Common myeloid progenitor, CD34-positive (primary cell): Measurements from ENCODE around the gene C7orf33.

ENCODE experiments used
- CTCF ChIA-PET: fragments of 350-600 bp; sonication (Branson Sonifier 250); formaldehyde crosslinking; loops from one replicate; lab custom pipeline; 2021; ENCODE audit warnings: antibody characterized with exemption; lab: Charles Lee
- POLR2A ChIA-PET: fragments of 350-600 bp; sonication (Branson Sonifier 250); formaldehyde crosslinking; loops from one replicate; lab custom pipeline; 2021; ENCODE audit warnings: antibody characterized with exemption; lab: Charles Lee
- DNase-seq, 3 donors: peaks; one replicate each; pipeline versions ENCODE4 v3.0.0 to v3.0.0-alpha.2; 2013
- H3K27ac ChIP-seq, 2 experiments: 1 replicate in 1 of 2; 2 replicates in 1 of 2; pipeline ENCODE4 v1.7.0; 2013; ENCODE audit warnings: inconsistent platforms in 2 of 2, low read length in 2 of 2, mild to moderate bottlenecking in 2 of 2, low read depth in 1 of 2, moderate library complexity in 1 of 2; ENCODE audit not compliant: severe bottlenecking in 2 of 2, insufficient read depth in 1 of 2, poor library complexity in 1 of 2
- H3K27me3 ChIP-seq, 5 experiments: replicated peaks in 2 of 5; 1 replicate in 3 of 5; 2 replicates in 2 of 5; pipeline versions ENCODE4 v1.6.1 to v1.7.0; 2013; ENCODE audit warnings: low read length in 4 of 5, mild to moderate bottlenecking in 2 of 5, moderate library complexity in 2 of 5, inconsistent platforms in 1 of 5; ENCODE audit not compliant: insufficient read depth in 5 of 5, control insufficient read depth in 4 of 5
- H3K36me3 ChIP-seq, 4 experiments: 1 replicate in 2 of 4; 2 replicates in 2 of 4; pipeline versions ENCODE4 v1.6.1 to v1.7.0; 2013; ENCODE audit warnings: low read length in 3 of 4, control low read depth in 1 of 4, mild to moderate bottlenecking in 1 of 4; ENCODE audit not compliant: control insufficient read depth in 4 of 4, insufficient read depth in 4 of 4
- H3K4me1 ChIP-seq, 4 experiments: 1 replicate in 3 of 4; 2 replicates in 1 of 4; pipeline versions ENCODE4 v1.6.1 to v1.7.1; 2013; ENCODE audit warnings: low read length in 3 of 4, mild to moderate bottlenecking in 3 of 4, control low read depth in 1 of 4, inconsistent platforms in 1 of 4, moderate library complexity in 1 of 4; ENCODE audit not compliant: control insufficient read depth in 4 of 4, insufficient read depth in 4 of 4; ENCODE audit errors: control extremely low read depth in 1 of 4
- H3K4me3 ChIP-seq, 7 experiments: 1 replicate in 4 of 7; 2 replicates in 3 of 7; pipeline versions ENCODE4 v1.5.1 to v1.7.0; 2013; ENCODE audit warnings: mild to moderate bottlenecking in 7 of 7, low read length in 6 of 7, moderate library complexity in 6 of 7, inconsistent platforms in 2 of 7, low read depth in 2 of 7, control low read depth in 1 of 7; ENCODE audit not compliant: insufficient read depth in 4 of 7, control insufficient read depth in 1 of 7; ENCODE audit errors: extremely low read depth in 1 of 7
- H3K9me3 ChIP-seq, 5 experiments: 1 replicate in 4 of 5; 2 replicates in 1 of 5; pipeline versions ENCODE4 v1.6.1 to v1.7.1; 2013; ENCODE audit warnings: low read length in 4 of 5, mild to moderate bottlenecking in 2 of 5, inconsistent platforms in 1 of 5, low read depth in 1 of 5, moderate library complexity in 1 of 5; ENCODE audit not compliant: control insufficient read depth in 4 of 5, insufficient read depth in 2 of 5; ENCODE audit errors: control extremely low read depth in 1 of 5
- WGBS: methylation state at CpG from one replicate; pipeline ENCODE4 v1.1.5; 2013; ENCODE audit not compliant: insufficient coverage; 5-methylcytosine and 5-hydroxymethylcytosine counted together

Gene C7orf33

GRCh38 chr7:148637094-148637493 is 46.5 kb downstream of the C7orf33 start:
- Histone ChIP-seq H3K4me1 (peaks cover 0 to 5% (median 3%) of the 10 kb centered on the region in 4 experiments), H3K9me3 (peaks cover 0 to 4% (median 0%) of the 10 kb centered on the region in 5 experiments), H3K27me3 (no peaks in the 10 kb centered on the region), H3K4me3 (no peak overlapping the region), H3K36me3 (no peaks in the 10 kb centered on the region), H3K27ac (no peak overlapping the region)
- 99% methylated on average over 17 of the region's 19 CpGs for WGBS
- DNase-seq: no peak
- ChIA-PET POLR2A (no interaction called here), CTCF (interaction anchor here (1.0 to 1.7 kb wide), 2 partner anchors 10 to 110 kb away, joined by 3 to 4 read pairs; no protein-coding TSS in a partner anchor)

- Histone ChIP-seq H3K9me3 (no peaks in the 10 kb centered on the region), H3K4me1 (no peaks in the 10 kb centered on the region), H3K27me3 (peaks cover 0 to 5% (median 0%) of the 10 kb centered on the region in 5 experiments), H3K4me3 (no peak overlapping the region), H3K27ac (no peak overlapping the region), H3K36me3 (no peaks in the 10 kb centered on the region)
- DNase-seq: no peak
- 100% methylated on average over 2 of the region's 2 CpGs for WGBS
- CTCF ChIA-PET: no interaction called here
- POLR2A ChIA-PET: no interaction called here
Measured at GRCh38 chr7:148645898-148646297, 55.3 kb downstream of the C7orf33 start.

GRCh38 chr7:148650232-148650858 is 59.8 kb downstream of the C7orf33 start:
- Histone ChIP-seq H3K9me3 (no peaks in the 10 kb centered on the region), H3K27ac (no peak overlapping the region), H3K4me3 (no peak overlapping the region), H3K4me1 (no peaks in the 10 kb centered on the region), H3K27me3 (no peaks in the 10 kb centered on the region), H3K36me3 (no peaks in the 10 kb centered on the region)
- POLR2A ChIA-PET: no interaction called here
- WGBS: 86% methylated on average over 2 of the region's 4 CpGs
- no peak for DNase-seq
- CTCF ChIA-PET: no interaction called here

DNA sequence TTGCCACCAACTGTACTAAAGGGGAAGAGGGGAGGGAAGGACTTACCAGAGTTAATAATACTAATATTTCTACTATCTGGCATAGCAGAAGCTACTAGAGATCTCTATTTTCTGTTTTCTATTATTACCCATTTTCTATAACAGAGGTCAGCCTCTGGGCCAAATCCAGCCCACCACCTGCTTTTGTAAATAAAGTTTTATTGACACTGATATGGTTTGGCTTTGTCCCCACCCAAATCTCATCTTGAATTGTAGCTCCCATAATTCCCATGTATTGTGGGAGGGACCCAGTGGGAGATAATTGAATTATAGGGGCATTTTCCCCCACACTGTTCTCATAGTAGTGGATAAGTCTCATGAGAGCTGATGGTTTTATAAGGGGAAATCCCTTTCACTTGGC is 62.2 kb downstream of the C7orf33 start:
- no peak overlapping the region for H3K27ac ChIP-seq
- no peak overlapping the region for H3K4me3 ChIP-seq
- ChIA-PET POLR2A (no interaction called here), CTCF (no interaction called here)
- no peaks in the 10 kb centered on the region for H3K36me3 ChIP-seq
- no peaks in the 10 kb centered on the region for H3K9me3 ChIP-seq
- no peaks in the 10 kb centered on the region for H3K27me3 ChIP-seq
- no peak for DNase-seq
- no peaks in the 10 kb centered on the region for H3K4me1 ChIP-seq

DNA sequence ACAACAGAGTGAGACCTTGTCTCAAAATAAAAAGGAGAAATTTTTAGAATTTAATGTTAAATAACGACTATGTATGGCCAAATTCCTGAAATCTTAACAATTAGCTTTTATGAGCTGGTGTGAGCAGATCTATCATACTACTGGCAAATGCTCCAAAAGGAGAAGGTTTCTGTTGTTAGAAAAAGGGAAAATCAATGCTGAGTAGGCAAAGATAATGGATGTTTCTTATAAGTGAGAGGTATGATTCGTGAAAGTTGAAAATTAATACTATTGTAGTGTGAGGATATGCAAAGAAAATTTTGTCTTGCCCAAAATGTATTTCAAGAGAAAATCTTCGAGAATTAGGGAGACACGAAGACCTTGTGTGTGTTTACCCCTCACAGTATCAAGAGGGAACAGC is 67.4 kb downstream of the C7orf33 start:
- CTCF ChIA-PET: interaction anchor here (1.0 to 1.2 kb wide), 2 partner anchors 11 to 88 kb away, joined by 3 read pairs; no protein-coding TSS in a partner anchor
- H3K27me3 ChIP-seq: no peaks in the 10 kb centered on the region
- H3K4me3 ChIP-seq: no peak overlapping the region
- H3K27ac ChIP-seq: no peak overlapping the region
- no peak for DNase-seq
- no peaks in the 10 kb centered on the region for H3K9me3 ChIP-seq
- no peaks in the 10 kb centered on the region for H3K4me1 ChIP-seq
- no peaks in the 10 kb centered on the region for H3K36me3 ChIP-seq
- POLR2A ChIA-PET: no interaction called here
- 100% methylated on average over 3 of the region's 4 CpGs for WGBS

DNA sequence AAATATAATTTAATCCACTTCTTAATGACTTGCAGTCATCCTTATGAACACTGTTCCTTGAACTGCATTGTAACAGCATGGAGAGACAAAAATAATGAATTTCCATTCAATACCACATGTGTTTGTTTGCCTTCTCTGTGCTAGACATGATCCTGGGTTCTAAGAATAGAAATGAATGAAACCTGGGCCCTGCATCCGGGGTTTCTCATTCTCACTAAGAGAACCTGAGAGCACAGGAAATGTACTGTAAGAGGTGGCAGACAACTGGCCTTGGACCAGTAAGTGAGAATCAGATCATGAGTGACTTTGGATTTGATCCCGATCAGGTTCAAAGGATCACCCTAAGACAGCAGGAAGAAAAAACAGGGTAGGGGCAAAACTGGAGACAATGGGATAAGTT is 70.9 kb downstream of the C7orf33 start:
- DNase-seq: no peak
- no peaks in the 10 kb centered on the region for H3K4me1 ChIP-seq
- no peaks in the 10 kb centered on the region for H3K27me3 ChIP-seq
- ChIA-PET CTCF (interaction anchor here (1.3 kb wide), 1 partner anchor 78 kb away, joined by 3 read pairs; no protein-coding TSS in a partner anchor), POLR2A (no interaction called here)
- no peak overlapping the region for H3K4me3 ChIP-seq
- H3K9me3 ChIP-seq: no peaks in the 10 kb centered on the region
- H3K27ac ChIP-seq: no peak overlapping the region
- no peaks in the 10 kb centered on the region for H3K36me3 ChIP-seq
- 100% methylated on average over 2 of the region's 2 CpGs for WGBS

DNA sequence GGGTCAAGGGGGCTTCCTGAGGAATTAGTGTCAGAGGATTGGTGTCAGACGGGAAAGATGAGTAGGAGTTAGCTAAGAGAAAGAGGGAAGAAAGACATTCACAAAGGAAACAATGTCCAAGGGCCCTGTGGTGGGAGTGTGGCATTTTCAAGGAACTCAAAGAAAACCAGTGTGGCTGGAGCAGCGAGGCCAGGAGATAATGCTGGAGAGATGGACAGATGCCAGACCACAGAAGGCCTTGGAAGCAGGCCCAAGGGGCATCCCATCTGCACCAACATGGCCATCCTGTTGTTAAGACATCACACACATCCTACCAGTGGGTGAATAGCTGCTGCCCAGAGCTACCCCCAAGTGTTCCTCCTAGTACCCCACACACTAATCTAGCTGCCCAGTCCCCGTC is 72.1 kb downstream of the C7orf33 start:
- H3K36me3 ChIP-seq: no peaks in the 10 kb centered on the region
- CTCF ChIA-PET: no interaction called here
- H3K27ac ChIP-seq: no peak overlapping the region
- H3K4me3 ChIP-seq: no peak overlapping the region
- WGBS: 81% methylated on average over 2 of the region's 3 CpGs
- no peaks in the 10 kb centered on the region for H3K27me3 ChIP-seq
- POLR2A ChIA-PET: no interaction called here
- H3K4me1 ChIP-seq: no peaks in the 10 kb centered on the region
- DNase-seq: no peak
- no peaks in the 10 kb centered on the region for H3K9me3 ChIP-seq
